Measurements from ENCODE around the gene PBX3. TPM values are rescaled to one million over a fixed set of nuclear protein-coding genes. Genes with fewer than 3 reads are reported as not detected.

Gene PBX3
- total RNA-seq, 1 experiment from 2014 or later, result 7.7 TPM

DNA sequence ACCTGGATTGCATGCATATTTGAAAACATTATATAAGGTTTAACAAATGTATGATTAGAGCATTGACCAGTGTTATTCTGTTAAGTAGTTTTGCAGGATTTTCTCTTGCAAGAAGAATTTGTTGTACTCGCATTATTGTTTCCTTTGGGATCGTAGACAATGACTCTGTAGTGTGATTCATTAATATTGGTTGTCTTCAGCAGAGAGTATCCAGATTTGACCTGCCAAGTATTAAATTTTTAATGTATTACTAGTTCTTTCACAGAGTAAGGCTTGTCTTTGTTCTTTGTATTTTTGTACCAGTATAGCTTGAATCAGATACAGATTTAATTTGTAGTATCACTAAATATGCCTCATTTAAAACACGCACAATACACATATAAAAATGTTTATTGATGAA lies 155.0 kb downstream of the PBX3 start:
- H3K4me1 ChIP-seq, result no peaks in the 10 kb centered on the region
- no TSS peak for BruUV-seq (replicated peaks)
- no peak for DNase-seq
- Mint-ChIP-seq H3K4me3 (ENCODE audit: unreplicated experiment) (no peak overlapping the region), H3K4me1 (ENCODE audit: low read depth, unreplicated experiment) (peaks cover 7% of the 10 kb centered on the region), H3K27me3 (ENCODE audit: insufficient read depth, unreplicated experiment) (peaks cover 11% of the 10 kb centered on the region), H3K9me3 (ENCODE audit: unreplicated experiment) (no peaks in the 10 kb centered on the region), H3K36me3 (ENCODE audit: insufficient read depth, unreplicated experiment) (no peaks in the 10 kb centered on the region), H3K27ac (ENCODE audit: unreplicated experiment) (no peak overlapping the region)
- H3K9me3 ChIP-seq, result no peaks in the 10 kb centered on the region
- H3K27me3 ChIP-seq (replicated peaks; ENCODE audit: control insufficient read depth, insufficient read depth, low read length), result no peaks in the 10 kb centered on the region
- ChIA-PET POLR2A (no interaction called here), CTCF (no interaction called here)
- no peak for TF ChIP-seq CTCF (IDR thresholded peaks at IDR 0.05; ENCODE audit: insufficient read depth in 1 of 2, low read depth in 1 of 2, low read length in 1 of 2, severe bottlenecking in 1 of 2, unreplicated experiment in 1 of 2)
- H3K4me3 ChIP-seq (ENCODE audit: low read depth, low read length), result no peak overlapping the region
- no peaks in the 10 kb centered on the region for H3K36me3 ChIP-seq (ENCODE audit: control insufficient read depth, insufficient read depth, low read length)
- intact Hi-C loops (cut with micrococcal nuclease; ENCODE audit: unreplicated experiment), result no loop called here

- no peak for TF ChIP-seq CTCF (IDR thresholded peaks at IDR 0.05; ENCODE audit: insufficient read depth in 1 of 2, low read depth in 1 of 2, low read length in 1 of 2, severe bottlenecking in 1 of 2, unreplicated experiment in 1 of 2)
- H3K4me1 ChIP-seq, result no peaks in the 10 kb centered on the region
- no TSS peak for BruUV-seq (replicated peaks)
- no peaks in the 10 kb centered on the region for H3K27me3 ChIP-seq (replicated peaks; ENCODE audit: control insufficient read depth, insufficient read depth, low read length)
- ChIA-PET POLR2A (no interaction called here), CTCF (no interaction called here)
- no peaks in the 10 kb centered on the region for H3K36me3 ChIP-seq (ENCODE audit: control insufficient read depth, insufficient read depth, low read length)
- H3K4me3 ChIP-seq (ENCODE audit: low read depth, low read length), result no peak overlapping the region
- H3K9me3 Mint-ChIP-seq (ENCODE audit: unreplicated experiment), result no peaks in the 10 kb centered on the region
- H3K36me3 Mint-ChIP-seq (ENCODE audit: insufficient read depth, unreplicated experiment), result no peaks in the 10 kb centered on the region
- no peak overlapping the region for H3K27ac Mint-ChIP-seq (ENCODE audit: unreplicated experiment)
- no peak overlapping the region for H3K4me3 Mint-ChIP-seq (ENCODE audit: unreplicated experiment)
- no peaks in the 10 kb centered on the region for H3K9me3 ChIP-seq
- H3K27me3 Mint-ChIP-seq (ENCODE audit: insufficient read depth, unreplicated experiment), result peaks cover 11% of the 10 kb centered on the region
- DNase-seq, result no peak
- intact Hi-C loops (cut with micrococcal nuclease; ENCODE audit: unreplicated experiment), result no loop called here
- peaks cover 7% of the 10 kb centered on the region for H3K4me1 Mint-ChIP-seq (ENCODE audit: low read depth, unreplicated experiment)
Observed at GRCh38 chr9:125902831-125903512, 155.8 kb downstream of the PBX3 start.

DNA sequence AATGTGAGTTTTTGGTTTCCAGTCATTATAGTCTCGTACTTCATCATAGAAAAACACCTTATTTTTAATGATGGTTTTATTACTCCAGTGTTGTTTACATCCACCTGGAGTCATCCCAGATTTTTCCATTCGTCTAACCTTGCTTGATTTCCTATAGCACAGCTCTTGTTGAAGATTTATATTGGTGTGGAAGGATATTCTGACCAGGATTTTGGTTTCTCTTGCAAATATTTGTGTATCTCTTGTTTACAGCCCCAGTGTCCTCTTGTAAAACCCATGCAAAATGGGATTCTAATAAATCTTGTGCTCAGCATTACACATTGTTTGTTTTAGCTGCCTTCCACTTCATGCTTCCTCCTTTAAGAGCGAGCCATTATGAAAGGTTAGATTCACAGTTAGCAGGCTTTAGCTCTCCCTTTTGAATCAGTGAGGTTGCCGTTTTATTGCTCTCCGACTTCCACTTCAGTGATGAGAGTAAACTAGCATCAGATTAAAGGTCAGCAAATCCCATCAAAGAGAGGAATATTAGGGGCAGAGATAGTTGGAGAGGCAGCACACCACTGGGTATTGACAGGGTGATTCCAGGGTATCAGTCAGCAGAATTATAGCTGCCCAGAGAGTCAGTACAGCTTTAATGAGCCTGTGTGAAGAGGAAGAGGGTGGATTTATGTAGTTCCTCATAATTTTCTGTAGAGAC lies 157.1 kb downstream of the PBX3 start:
- intact Hi-C loops (cut with micrococcal nuclease; ENCODE audit: unreplicated experiment), result no loop called here
- ChIA-PET POLR2A (no interaction called here), CTCF (no interaction called here)
- H3K4me3 Mint-ChIP-seq (ENCODE audit: unreplicated experiment), result no peak overlapping the region
- no peaks in the 10 kb centered on the region for H3K36me3 ChIP-seq (ENCODE audit: control insufficient read depth, insufficient read depth, low read length)
- H3K27ac Mint-ChIP-seq (ENCODE audit: unreplicated experiment), result no peak overlapping the region
- TF ChIP-seq CTCF (IDR thresholded peaks at IDR 0.05; ENCODE audit: insufficient read depth in 1 of 2, low read depth in 1 of 2, low read length in 1 of 2, severe bottlenecking in 1 of 2, unreplicated experiment in 1 of 2), result no peak
- peaks cover 11% of the 10 kb centered on the region for H3K27me3 Mint-ChIP-seq (ENCODE audit: insufficient read depth, unreplicated experiment)
- peaks cover 7% of the 10 kb centered on the region for H3K4me1 Mint-ChIP-seq (ENCODE audit: low read depth, unreplicated experiment)
- BruUV-seq (replicated peaks), result no TSS peak
- no peaks in the 10 kb centered on the region for H3K4me1 ChIP-seq
- H3K9me3 ChIP-seq, result no peaks in the 10 kb centered on the region
- H3K36me3 Mint-ChIP-seq (ENCODE audit: insufficient read depth, unreplicated experiment), result no peaks in the 10 kb centered on the region
- no peak overlapping the region for H3K4me3 ChIP-seq (ENCODE audit: low read depth, low read length)
- H3K27me3 ChIP-seq (replicated peaks; ENCODE audit: control insufficient read depth, insufficient read depth, low read length), result no peaks in the 10 kb centered on the region
- H3K9me3 Mint-ChIP-seq (ENCODE audit: unreplicated experiment), result no peaks in the 10 kb centered on the region
- DNase-seq, result no peak

Data from Caco-2 (cell line).